ENCODE data around the gene LY9. TPM values are rescaled to one million over a fixed set of nuclear protein-coding genes. Genes with fewer than 3 reads are reported as not detected.

LY9 gene
- total RNA-seq, 1 experiment from 2014 or later: 1.7 TPM

DNA sequence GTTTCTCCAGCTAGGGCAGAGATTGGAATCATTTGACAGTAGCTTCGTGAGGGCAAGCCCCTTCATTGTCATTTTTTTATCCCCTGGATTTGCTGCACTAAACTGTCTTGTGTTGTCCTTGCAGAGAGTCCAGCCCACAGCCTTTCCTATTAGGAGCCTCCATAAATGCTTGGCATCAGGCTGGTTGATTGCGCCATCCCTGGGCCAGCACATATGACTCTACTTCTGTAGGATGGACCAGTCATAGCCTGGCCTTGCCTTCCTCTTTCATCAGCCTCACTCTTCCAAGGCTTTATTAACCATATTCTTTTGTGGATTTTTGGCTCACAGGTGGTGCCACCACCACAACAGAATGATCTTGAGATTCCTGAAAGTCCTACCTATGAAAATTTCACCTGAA is 31.4 kb downstream of the LY9 start:
- Histone ChIP-seq H3K27ac (ENCODE audit: low read length) (no peak overlapping the region), H3K9ac (ENCODE audit: low read length) (no peak overlapping the region), H3K36me3 (ENCODE audit: insufficient read depth, low read length) (no peaks in the 10 kb centered on the region), H3K4me1 (ENCODE audit: low read length) (no peaks in the 10 kb centered on the region), H3K27me3 (ENCODE audit: low read length) (no peaks in the 10 kb centered on the region), H4K20me1 (ENCODE audit: insufficient read depth, low read depth, low read length) (no peaks in the 10 kb centered on the region), H3K4me2 (ENCODE audit: low read depth, low read length, poor library complexity, severe bottlenecking) (no peak overlapping the region), H3K79me2 (ENCODE audit: low read length) (no peaks in the 10 kb centered on the region), H3K4me3 (ENCODE audit: low read length) (no peak overlapping the region), H2AFZ (ENCODE audit: low read length) (no peak overlapping the region), H3K9me2 (replicated peaks; ENCODE audit: insufficient read depth, low read length) (no peaks in the 10 kb centered on the region), H3K9me3 (ENCODE audit: low read length) (no peaks in the 10 kb centered on the region)
- DNase-seq: no peak

DNA sequence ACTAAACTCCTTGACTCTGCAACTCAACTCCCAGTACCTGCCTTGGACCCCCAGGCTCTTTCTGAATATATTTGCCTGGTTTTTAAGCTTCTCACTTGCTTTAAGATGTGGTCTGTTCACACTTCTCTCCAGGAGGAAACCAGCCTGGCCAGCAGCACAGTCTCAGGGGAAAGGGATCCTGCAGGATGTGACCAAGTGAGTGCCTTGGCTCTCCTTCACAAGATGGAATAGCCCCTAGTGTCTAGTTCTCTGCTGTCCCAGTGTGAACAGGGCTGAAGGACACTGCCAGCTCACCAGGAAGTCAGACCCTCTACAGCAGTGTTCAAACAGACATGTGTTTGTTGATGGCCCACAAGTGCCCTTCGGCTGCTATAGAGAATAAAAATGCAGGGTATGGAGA is 33.8 kb downstream of the LY9 start:
- no peaks in the 10 kb centered on the region for H4K20me1 ChIP-seq (ENCODE audit: insufficient read depth, low read depth, low read length)
- no peak overlapping the region for H2AFZ ChIP-seq (ENCODE audit: low read length)
- no peaks in the 10 kb centered on the region for H3K27me3 ChIP-seq (ENCODE audit: low read length)
- no peaks in the 10 kb centered on the region for H3K9me2 ChIP-seq (replicated peaks; ENCODE audit: insufficient read depth, low read length)
- DNase-seq: no peak
- H3K79me2 ChIP-seq (ENCODE audit: low read length): no peaks in the 10 kb centered on the region
- no peak overlapping the region for H3K4me2 ChIP-seq (ENCODE audit: low read depth, low read length, poor library complexity, severe bottlenecking)
- H3K4me3 ChIP-seq (ENCODE audit: low read length): no peak overlapping the region
- no peaks in the 10 kb centered on the region for H3K36me3 ChIP-seq (ENCODE audit: insufficient read depth, low read length)
- no peak overlapping the region for H3K9ac ChIP-seq (ENCODE audit: low read length)
- no peaks in the 10 kb centered on the region for H3K4me1 ChIP-seq (ENCODE audit: low read length)
- no peaks in the 10 kb centered on the region for H3K9me3 ChIP-seq (ENCODE audit: low read length)
- no peak overlapping the region for H3K27ac ChIP-seq (ENCODE audit: low read length)

DNA sequence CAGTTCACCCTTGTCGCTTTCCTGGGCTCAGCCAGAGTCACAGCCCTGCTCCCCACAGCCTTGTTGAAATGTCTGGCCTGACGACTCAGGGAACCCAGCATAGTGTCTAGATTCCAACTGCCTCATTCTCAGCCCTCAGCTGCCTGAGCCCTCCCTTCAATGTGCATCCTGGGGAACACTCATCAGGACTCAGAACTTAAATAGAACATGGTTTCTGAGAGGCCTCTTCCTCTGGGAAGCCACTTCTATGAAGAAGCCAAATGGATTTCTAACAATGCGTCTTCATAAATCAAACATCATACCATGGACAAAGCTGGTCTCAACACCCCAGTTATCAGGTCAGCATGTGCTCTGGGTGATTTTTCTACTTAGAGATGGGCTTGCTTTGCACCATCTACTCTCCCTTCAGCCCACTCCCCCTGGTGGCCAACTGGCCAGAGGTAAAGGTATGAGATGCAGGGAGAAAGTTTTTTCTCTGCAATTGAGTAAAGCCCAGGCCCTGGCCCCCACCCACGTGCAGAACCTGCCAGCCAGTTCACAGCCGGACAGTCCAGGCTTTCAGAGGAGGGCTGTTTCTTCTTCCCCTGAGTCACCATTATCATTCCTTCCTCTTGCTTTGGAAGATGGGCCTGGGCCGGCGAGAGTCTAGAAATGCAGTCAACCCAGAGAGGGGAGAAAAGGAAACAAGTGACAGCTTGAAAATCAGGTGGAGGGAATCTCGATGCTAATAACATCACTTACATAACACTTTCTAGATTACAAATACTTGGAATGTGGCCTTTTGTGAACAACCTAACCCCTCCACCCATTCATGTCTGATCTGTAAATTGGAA is 34.6 kb downstream of the LY9 start:
- no peak overlapping the region for H3K4me2 ChIP-seq (ENCODE audit: low read depth, low read length, poor library complexity, severe bottlenecking)
- H3K79me2 ChIP-seq (ENCODE audit: low read length): no peaks in the 10 kb centered on the region
- H3K4me3 ChIP-seq (ENCODE audit: low read length): no peak overlapping the region
- no peaks in the 10 kb centered on the region for H3K9me2 ChIP-seq (replicated peaks; ENCODE audit: insufficient read depth, low read length)
- H3K36me3 ChIP-seq (ENCODE audit: insufficient read depth, low read length): no peaks in the 10 kb centered on the region
- no peak overlapping the region for H3K9ac ChIP-seq (ENCODE audit: low read length)
- no peaks in the 10 kb centered on the region for H3K9me3 ChIP-seq (ENCODE audit: low read length)
- no peaks in the 10 kb centered on the region for H4K20me1 ChIP-seq (ENCODE audit: insufficient read depth, low read depth, low read length)
- no peaks in the 10 kb centered on the region for H3K27me3 ChIP-seq (ENCODE audit: low read length)
- H3K27ac ChIP-seq (ENCODE audit: low read length): no peak overlapping the region
- DNase-seq: peak; percentile 89
- H3K4me1 ChIP-seq (ENCODE audit: low read length): no peaks in the 10 kb centered on the region
- H2AFZ ChIP-seq (ENCODE audit: low read length): no peak overlapping the region

DNA sequence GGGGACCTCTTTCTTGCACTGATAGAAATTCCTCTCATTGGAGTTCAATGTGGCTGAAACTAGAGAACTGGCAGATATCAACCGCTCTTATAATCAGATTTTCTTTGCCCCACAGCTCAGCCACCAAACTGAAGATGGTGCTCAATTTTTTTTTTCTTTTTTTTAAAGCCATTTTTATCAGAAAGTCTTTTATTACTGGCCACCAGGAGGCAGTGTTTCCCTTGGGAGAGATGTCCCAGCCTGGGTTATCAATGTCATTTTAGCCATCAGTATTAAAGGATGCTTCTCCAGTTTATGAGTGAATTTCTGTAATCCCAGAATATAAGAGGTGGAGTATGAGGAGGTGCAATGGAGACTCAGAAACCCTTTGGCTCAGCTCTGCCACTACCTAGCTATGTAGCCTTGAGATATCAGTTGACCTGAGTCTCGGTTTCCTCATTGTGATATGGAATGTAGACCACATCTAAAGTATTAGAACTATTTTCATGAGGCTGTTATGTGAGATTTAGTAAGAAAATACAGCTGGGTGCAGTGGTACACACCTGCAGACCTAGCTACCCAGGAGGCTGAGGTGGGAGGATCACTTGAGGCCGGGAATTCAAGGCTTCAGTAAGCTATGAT is 39.1 kb downstream of the LY9 start:
- DNase-seq: peak; percentile 63
- Histone ChIP-seq H3K9me2 (replicated peaks; ENCODE audit: insufficient read depth, low read length) (no peaks in the 10 kb centered on the region), H3K36me3 (ENCODE audit: insufficient read depth, low read length) (no peaks in the 10 kb centered on the region), H3K4me2 (ENCODE audit: low read depth, low read length, poor library complexity, severe bottlenecking) (no peak overlapping the region), H2AFZ (ENCODE audit: low read length) (no peak overlapping the region), H4K20me1 (ENCODE audit: insufficient read depth, low read depth, low read length) (no peaks in the 10 kb centered on the region), H3K9ac (ENCODE audit: low read length) (no peak overlapping the region), H3K27ac (ENCODE audit: low read length) (no peak overlapping the region), H3K4me3 (ENCODE audit: low read length) (no peak overlapping the region), H3K27me3 (ENCODE audit: low read length) (no peaks in the 10 kb centered on the region), H3K9me3 (ENCODE audit: low read length) (no peaks in the 10 kb centered on the region), H3K4me1 (ENCODE audit: low read length) (peaks cover 4% of the 10 kb centered on the region; the same call in 1 of the 2 replicates), H3K79me2 (ENCODE audit: low read length) (no peaks in the 10 kb centered on the region)

DNA sequence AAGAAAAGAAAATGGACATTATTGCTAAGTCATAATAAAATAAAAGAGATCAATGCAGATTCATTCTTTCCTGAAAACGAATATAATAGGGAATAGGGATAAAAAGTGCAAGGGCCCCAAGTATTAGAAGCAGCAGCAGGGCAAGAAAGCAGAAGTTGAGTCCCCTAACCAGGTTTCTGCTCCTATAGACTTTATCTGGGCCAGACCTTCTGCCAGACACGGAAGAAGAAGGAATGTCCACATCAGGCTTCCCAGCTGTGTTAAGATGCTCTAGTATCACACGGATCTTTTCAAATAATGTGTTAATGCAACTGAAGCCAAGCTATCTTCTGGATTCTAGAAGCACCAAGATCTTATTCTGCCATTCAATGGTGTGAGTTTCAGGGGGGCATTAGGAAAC is 39.8 kb downstream of the LY9 start:
- Histone ChIP-seq H3K9me2 (replicated peaks; ENCODE audit: insufficient read depth, low read length) (no peaks in the 10 kb centered on the region), H3K9ac (ENCODE audit: low read length) (no peak overlapping the region), H3K4me3 (ENCODE audit: low read length) (no peak overlapping the region), H3K27me3 (ENCODE audit: low read length) (no peaks in the 10 kb centered on the region), H3K36me3 (ENCODE audit: insufficient read depth, low read length) (no peaks in the 10 kb centered on the region), H3K9me3 (ENCODE audit: low read length) (no peaks in the 10 kb centered on the region), H3K27ac (ENCODE audit: low read length) (no peak overlapping the region), H3K79me2 (ENCODE audit: low read length) (no peaks in the 10 kb centered on the region), H3K4me2 (ENCODE audit: low read depth, low read length, poor library complexity, severe bottlenecking) (no peak overlapping the region), H2AFZ (ENCODE audit: low read length) (no peak overlapping the region), H4K20me1 (ENCODE audit: insufficient read depth, low read depth, low read length) (no peaks in the 10 kb centered on the region), H3K4me1 (ENCODE audit: low read length) (peaks cover 4% of the 10 kb centered on the region; the same call in 1 of the 2 replicates)
- DNase-seq: no peak

DNA sequence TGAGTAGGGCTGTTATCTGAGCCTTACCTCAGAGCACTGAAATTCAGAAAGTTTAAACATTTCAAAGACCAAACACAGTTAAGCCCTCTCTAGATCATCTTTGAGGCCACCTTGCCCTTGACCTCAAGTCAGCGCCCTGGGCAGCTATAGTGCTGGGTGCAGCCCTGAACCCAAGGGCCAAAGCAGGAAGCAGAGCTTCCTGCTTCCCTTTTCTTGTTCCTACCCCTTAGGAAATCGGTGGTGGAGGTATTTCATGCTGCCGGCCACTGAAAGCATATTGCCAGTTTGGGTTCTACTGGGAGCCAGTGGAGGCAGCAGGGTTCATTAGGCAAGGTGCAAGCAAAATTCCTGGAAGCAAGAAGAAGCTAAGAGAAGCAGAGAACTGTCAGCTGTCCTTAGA is 40.6 kb downstream of the LY9 start:
- Histone ChIP-seq H3K9me2 (replicated peaks; ENCODE audit: insufficient read depth, low read length) (no peaks in the 10 kb centered on the region), H3K4me1 (ENCODE audit: low read length) (peaks cover 4% of the 10 kb centered on the region; the same call in 1 of the 2 replicates), H3K4me3 (ENCODE audit: low read length) (no peak overlapping the region), H3K79me2 (ENCODE audit: low read length) (no peaks in the 10 kb centered on the region), H3K27me3 (ENCODE audit: low read length) (no peaks in the 10 kb centered on the region), H3K4me2 (ENCODE audit: low read depth, low read length, poor library complexity, severe bottlenecking) (no peak overlapping the region), H3K9me3 (ENCODE audit: low read length) (no peaks in the 10 kb centered on the region), H3K36me3 (ENCODE audit: insufficient read depth, low read length) (no peaks in the 10 kb centered on the region), H3K27ac (ENCODE audit: low read length) (no peak overlapping the region), H4K20me1 (ENCODE audit: insufficient read depth, low read depth, low read length) (no peaks in the 10 kb centered on the region), H3K9ac (ENCODE audit: low read length) (no peak overlapping the region), H2AFZ (ENCODE audit: low read length) (no peak overlapping the region)
- no peak for DNase-seq

DNA sequence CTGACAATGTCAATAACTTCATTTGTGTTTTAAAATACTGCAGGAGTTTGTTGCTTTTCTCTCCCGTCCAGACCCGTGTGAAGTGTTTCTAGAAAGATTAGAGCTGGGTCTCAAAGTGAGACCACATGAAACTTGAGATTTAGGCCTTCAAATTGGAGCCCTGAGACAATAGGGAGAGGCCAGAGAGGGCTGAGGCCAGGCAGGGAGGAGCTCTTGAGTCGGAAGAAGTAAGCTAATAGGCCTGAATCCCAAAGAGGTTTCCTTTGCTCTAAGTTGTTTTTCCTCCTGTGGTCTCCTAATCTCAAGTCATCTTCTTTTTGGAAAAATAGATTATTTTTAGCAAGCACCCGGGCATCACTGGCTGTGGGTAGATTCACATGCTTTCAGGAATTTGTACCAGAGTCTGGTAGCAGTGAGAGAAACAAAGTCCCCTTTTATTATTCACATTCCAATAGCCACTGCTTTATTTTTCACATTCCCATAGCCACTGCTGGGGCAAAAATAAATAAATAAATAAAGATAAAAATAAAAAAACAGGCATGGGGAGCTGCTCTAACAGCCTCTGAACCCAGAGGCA is 41.1 kb downstream of the LY9 start:
- Histone ChIP-seq H3K4me2 (ENCODE audit: low read depth, low read length, poor library complexity, severe bottlenecking) (no peak overlapping the region), H2AFZ (ENCODE audit: low read length) (no peak overlapping the region), H3K9me3 (ENCODE audit: low read length) (no peaks in the 10 kb centered on the region), H3K9ac (ENCODE audit: low read length) (no peak overlapping the region), H3K4me3 (ENCODE audit: low read length) (no peak overlapping the region), H3K9me2 (replicated peaks; ENCODE audit: insufficient read depth, low read length) (no peaks in the 10 kb centered on the region), H3K27me3 (ENCODE audit: low read length) (no peaks in the 10 kb centered on the region), H3K36me3 (ENCODE audit: insufficient read depth, low read length) (no peaks in the 10 kb centered on the region), H3K4me1 (ENCODE audit: low read length) (peaks cover 4% of the 10 kb centered on the region; the same call in 1 of the 2 replicates), H3K79me2 (ENCODE audit: low read length) (no peaks in the 10 kb centered on the region), H4K20me1 (ENCODE audit: insufficient read depth, low read depth, low read length) (no peaks in the 10 kb centered on the region), H3K27ac (ENCODE audit: low read length) (no peak overlapping the region)
- DNase-seq: no peak

DNA sequence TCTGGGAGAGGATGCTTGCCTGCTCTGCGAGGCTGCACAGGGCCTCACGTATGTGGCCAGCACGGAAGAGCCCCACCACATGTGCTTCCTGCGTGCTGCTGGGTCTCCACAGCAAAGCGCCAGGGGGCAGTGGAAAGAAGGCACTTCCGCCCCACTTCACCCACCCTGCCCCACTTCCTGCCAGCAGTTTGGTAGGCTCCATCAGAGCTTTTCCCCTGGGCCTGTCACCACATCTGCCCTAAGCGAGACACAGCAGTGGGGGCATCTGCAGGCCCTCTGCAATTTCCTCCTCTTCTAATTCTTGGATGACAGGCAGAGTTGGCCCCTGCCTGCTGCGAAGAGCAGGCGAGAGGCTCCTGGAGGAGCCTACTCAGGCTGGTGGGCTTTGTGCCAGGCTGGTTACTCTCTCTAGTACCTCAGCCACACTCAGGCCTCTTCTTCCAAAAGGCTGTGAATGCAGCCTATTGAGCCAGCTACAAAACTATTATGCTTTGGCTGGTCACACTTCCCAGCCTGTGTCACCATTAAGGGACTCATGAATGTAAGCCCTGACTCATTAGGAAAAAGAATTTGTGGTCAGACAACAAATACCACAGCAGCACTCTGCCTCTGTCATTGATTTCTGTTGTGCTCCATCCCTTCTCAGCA is 41.7 kb downstream of the LY9 start:
- no peaks in the 10 kb centered on the region for H3K27me3 ChIP-seq (ENCODE audit: low read length)
- H2AFZ ChIP-seq (ENCODE audit: low read length): no peak overlapping the region

More for the DNA sequence above, 41.7 kb downstream of the LY9 start:
- Histone ChIP-seq H3K27ac (ENCODE audit: low read length) (no peak overlapping the region), H3K9ac (ENCODE audit: low read length) (no peak overlapping the region), H4K20me1 (ENCODE audit: insufficient read depth, low read depth, low read length) (no peaks in the 10 kb centered on the region), H3K9me3 (ENCODE audit: low read length) (no peaks in the 10 kb centered on the region), H3K4me1 (ENCODE audit: low read length) (peaks cover 4% of the 10 kb centered on the region; the same call in 1 of the 2 replicates), H3K36me3 (ENCODE audit: insufficient read depth, low read length) (no peaks in the 10 kb centered on the region), H3K79me2 (ENCODE audit: low read length) (no peaks in the 10 kb centered on the region), H3K4me2 (ENCODE audit: low read depth, low read length, poor library complexity, severe bottlenecking) (no peak overlapping the region), H3K4me3 (ENCODE audit: low read length) (no peak overlapping the region), H3K9me2 (replicated peaks; ENCODE audit: insufficient read depth, low read length) (no peaks in the 10 kb centered on the region)
- DNase-seq: peak; percentile 50

All from Karpas-422 (cell line).